ENCODE data around the gene PEX12. TPM values are rescaled to one million over a fixed set of nuclear protein-coding genes. Genes with fewer than 3 reads are reported as not detected.
"Not testable (repeated sequence)": the region's sequence is repeated elsewhere in the genome, so short reads cannot be mapped to it uniquely, and the experiment has no call there.

PEX12 gene
- total RNA-seq, 1 donor from 2014 or later, result 6.1 TPM

DNA sequence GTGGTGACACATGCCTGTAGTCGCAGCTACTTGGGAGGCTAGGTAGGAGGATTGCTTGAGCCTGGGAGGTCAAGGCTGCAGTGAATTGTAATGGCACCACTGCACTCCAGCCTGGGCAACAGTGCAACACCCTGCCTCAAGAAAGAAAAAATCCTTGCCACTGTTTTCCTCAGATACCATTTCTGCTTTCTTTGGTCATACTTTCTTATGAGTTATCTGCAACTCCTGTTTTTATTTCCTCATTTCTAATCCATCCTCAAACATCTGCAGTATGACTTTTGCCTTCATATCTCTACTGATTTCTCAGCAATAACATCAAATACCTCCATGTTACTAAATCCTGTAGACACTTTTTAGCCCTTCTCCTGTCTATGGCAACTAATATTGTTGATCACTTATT is 5.7 kb upstream of the PEX12 start:
- FAIRE-seq, result no peak
- no peak for DNase-seq (ENCODE audit: low spot score in 2 of 2)

DNA sequence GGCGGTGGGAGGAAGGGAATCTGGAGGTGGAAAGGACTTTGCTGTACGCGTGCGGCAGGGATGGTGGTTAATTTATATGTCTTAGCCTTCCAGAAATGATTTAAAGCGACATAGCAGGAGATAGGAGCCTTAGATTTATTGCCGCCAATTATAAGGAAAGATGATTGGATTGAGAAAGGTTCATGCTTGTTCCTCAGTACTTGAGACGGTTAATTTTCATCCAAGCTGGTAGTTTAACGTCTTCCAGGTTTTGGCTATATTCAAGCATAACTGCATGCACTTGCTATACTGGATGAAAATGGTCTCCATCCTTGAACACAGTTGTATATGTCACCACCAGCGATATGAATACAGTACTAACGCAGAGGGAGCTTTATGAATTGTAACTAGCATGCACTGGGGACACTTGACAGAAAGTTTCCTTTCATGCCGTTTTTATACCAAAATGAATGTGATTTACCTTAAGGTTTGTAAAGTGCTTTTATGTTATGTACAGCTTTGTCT is 610 bp upstream of the PEX12 start:
- FAIRE-seq, result no peak

DNA sequence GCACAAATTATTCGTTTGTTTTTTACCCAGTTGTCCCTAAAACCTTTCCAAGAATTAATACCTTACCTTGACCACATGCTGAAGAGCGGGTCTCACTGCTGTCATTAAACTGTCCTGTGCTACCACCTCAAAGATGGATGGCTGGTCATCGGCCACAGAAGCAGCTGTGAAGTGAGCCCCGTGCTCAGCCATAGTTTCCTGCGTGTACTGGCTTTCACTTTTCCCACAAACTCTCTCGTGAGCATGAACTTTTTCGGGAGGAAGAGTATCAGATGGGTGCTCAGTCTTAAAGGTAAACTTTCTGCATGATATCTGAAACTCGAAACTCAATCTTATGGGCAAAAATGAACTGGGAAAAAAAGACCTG is 558 bp downstream of the PEX12 start:
- DNase-seq (ENCODE audit: low spot score in 2 of 2), result no peak
- no peak for FAIRE-seq

More for the DNA sequence above, 610 bp upstream of the PEX12 start:
- no peak for DNase-seq (ENCODE audit: low spot score in 2 of 2)

DNA sequence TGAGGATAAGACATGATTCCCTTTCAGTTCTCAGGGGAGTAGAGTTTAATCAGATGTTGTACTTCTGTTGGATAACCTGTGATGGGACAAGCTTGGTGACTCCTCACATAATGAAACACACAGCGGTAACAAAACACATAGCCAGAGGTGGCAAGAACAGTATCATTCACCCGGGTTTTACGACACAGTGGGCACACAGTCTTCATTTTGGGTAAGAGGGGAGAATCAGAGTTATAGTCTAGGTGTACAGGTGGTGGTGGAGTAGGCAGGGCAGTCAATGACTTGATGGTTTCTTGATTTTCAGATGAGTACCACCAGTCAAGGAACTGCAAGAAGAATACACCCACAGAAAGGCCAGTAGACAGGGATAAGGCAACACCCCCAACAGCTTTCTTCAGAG is 2.6 kb downstream of the PEX12 start:
- DNase-seq (ENCODE audit: low spot score in 2 of 2), result no peak
- FAIRE-seq, result no peak

DNA sequence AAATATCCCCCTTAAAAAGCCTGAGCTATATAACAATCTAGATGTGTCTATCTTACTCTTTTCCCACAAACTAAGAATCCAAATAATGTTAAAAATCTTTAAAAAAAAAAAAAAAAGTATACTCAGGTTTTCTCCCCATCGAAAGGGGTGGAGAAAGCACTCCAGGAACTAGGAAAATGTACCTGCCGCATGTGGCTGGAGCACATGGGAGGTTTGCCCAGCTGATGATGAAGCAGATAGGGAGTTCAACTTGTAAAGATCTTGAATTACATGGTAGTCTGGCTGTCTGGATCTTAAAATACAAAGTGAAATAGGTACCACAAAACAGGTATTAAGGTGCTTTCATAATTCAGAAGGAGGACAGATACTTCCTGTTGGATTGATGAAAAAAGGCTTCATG is 9.0 kb downstream of the PEX12 start:
- DNase-seq (ENCODE audit: low spot score in 2 of 2), result no peak
- no peak for FAIRE-seq

DNA sequence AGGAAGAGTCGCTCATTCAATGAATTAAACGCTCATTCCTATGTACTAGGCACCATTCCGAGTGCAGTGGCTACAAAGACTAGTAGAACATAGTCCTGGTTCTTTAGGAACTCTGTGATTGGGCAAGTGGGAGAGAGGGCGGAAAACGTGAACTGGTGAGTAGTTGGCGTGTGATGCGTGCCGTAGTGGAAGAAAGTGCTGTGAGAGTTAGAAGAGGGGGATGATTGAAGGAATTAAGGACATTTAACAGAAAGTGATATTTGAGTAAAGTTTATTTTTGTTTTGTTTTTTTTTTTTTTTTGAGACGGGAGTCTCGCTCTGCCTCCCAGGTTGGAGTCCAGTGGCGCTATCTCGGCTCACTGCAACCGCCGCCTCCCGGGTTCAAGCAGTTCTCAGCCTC is 9.8 kb downstream of the PEX12 start:
- FAIRE-seq, result no peak
- DNase-seq (ENCODE audit: low spot score in 2 of 2), result no peak

DNA sequence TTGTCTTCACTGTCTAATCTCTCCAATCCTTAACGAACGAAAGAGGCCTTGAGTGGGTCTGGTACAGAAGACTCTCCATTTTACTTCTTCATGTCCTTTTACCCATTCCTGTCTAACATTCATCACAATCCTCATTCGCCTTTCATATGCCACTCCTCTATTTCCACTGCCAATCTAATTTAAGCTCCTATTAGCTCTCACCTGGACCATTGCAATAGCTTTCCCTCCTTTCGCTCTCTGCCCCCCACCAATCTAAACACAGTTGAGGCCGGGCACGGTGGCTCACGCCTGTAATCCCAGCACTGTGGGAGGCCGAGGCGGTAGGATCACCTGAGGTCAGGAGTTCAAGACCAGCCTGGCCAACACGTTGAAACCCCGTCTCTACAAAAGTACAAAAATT is 11.4 kb downstream of the PEX12 start:
- no peak for DNase-seq (ENCODE audit: low spot score in 2 of 2)
- no peak for FAIRE-seq

DNA sequence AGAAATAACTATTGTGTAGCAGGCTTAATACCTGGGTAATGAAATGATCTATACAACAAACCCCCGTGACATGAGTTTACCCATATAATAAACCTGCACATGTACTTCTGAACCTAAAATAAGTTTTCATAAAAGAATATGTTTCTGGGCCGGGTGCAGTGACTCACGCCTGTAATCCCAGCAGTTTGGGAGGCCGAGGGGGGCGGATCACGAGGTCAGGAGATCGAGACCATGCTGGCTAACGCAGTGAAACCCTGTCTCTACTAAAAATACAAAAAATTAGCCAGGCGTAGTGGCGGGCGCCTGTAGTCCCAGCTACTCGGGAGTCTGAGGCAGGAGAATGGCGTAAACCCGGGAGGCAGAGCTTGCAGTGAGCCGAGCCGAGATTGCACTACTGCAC is 15.2 kb downstream of the PEX12 start:
- DNase-seq (ENCODE audit: low spot score in 2 of 2); FAIRE-seq: not testable (repeated sequence)

DNA sequence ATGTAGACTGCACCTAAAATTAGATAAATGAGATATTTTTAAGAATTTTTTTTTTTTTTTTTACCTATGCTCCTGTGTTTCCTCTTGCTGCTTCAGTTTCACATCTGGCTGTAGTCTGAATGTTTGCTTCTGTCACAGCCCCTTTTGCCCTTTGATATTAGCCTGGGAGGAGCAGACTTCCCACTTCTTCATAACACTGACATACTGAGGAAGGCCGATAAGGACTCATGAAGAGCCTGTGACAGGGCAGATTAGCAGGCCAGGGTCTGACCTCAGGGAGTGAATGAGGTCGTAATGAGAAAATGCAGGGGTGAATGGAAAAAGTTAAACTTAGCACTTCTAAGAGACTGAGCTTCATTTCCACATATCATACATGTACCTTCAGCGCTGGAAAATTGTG is 17.7 kb downstream of the PEX12 start, which contains the start of gene SLFN14:
Gene SLFN14 (minus strand): TSS at position 117 of the 400 bp plus-strand sequence. CDS start 2,757 bp downstream, outside the sequence.
- DNase-seq (ENCODE audit: low spot score in 2 of 2) (no peak), FAIRE-seq (no peak)

DNA sequence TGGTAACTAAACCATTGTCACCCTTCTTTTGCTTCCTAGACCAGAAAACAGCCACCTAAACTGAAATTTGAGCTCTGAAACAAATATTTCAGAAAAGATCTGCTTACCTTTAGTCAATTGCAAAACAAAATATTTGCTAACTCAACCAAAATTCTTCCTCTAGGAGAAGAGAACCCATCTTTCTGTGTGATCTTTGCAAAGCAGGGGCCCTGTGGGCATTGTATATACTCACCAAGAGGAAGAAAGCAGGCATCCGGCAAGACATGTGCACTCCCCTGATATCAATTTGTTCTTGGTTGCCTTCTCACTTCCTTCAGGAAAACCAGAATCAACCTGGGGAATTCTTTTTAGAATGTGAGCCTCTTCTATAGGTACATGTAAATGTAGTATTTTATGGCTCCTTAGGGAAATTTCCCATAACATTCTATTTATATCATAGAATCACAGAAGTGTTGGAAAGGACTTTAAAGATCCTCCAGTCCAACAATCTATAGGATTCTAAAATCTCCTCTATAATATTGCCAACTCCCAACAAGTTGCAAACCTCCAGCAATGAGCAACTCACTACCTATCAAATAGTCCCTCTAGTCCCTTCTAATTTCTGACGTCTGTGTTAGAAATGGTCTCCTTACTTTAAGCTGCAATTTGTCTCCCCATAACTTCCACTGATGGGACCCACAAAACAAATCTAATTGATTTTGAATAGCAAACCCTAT is 18.7 kb downstream of the PEX12 start:
- DNase-seq (ENCODE audit: low spot score in 2 of 2) (no peak), FAIRE-seq (no peak)

DNA sequence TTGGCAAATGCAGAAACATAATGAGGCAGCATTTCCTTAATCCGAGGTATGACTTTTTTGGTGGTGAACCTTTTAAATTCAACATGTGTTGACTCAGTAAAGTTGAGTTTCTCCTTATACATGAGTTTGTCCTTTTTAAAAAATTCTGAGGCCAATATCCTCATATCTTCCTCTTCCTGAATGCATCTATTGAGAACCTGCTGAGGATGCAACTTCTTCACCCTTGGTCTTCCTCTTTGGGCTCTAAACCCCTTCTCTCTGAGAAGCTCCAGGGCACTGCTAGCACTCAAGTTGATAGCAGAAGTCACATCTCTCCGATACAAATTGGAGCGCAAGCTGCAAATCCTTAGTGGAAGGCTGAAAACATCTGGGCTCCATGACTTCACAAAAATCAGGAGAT is 21.0 kb downstream of the PEX12 start:
- no peak for DNase-seq (ENCODE audit: low spot score in 2 of 2)
- no peak for FAIRE-seq

DNA sequence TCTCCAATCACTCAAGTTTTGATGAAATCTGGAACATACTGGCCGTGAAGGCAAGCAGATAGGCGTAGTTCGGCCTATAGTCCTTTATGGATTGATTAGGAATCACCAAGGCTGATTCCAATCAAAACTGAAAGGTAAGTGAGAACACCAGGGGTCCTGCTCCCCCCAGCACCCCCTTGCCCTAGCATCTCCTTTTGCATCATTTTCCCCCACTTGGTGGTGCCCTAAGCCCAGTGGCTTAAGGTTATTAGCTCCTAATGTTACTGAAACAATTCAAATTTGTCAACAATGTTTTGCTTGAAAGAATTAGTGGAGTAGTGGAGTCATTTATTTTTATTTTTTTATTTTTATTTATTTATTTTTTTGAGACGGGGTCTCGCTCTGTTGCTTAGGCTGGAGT is 22.7 kb downstream of the PEX12 start:
- FAIRE-seq, result no peak
- DNase-seq (ENCODE audit: low spot score in 2 of 2), result no peak

DNA sequence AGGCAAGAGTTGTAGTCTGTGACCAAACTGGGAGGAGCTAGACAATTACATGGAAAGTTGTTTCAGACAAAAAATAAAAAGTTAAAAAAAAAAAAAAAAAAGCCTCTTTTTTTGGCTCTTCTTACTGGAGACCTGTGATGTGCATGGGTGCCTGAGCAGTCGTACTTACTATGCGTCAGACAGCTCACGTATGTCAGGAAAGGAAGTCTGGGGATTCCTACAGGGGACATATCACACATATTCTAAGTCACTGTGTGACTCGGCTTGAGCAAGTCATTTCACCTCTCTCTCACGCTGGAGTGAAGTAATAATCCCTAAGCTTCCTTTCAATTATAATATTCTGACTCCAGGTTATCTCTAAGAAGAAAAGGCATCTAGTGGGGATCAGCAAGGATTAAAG is 23.7 kb downstream of the PEX12 start:
- no peak for DNase-seq (ENCODE audit: low spot score in 2 of 2)
- no peak for FAIRE-seq

DNA sequence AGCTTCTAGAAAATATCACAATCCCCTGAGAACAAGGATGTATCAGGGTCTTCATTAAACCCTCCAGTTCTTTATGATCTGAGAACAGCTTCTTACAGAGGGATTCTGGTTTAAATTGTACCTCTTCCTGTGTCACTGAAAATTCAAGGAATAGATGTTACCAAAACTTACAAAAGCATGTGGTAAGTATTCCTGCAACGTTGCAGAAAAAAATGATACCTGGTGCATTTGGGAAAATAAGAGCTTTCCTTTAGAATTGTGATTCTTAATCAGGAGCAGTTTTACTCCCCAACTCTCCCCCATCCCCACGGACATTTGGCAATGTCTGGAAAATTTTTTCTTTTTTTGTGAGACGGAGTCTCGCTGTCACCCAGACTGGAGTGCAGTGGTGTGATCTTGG is 25.1 kb downstream of the PEX12 start:
- no peak for DNase-seq (ENCODE audit: low spot score in 2 of 2)
- no peak for FAIRE-seq

DNA sequence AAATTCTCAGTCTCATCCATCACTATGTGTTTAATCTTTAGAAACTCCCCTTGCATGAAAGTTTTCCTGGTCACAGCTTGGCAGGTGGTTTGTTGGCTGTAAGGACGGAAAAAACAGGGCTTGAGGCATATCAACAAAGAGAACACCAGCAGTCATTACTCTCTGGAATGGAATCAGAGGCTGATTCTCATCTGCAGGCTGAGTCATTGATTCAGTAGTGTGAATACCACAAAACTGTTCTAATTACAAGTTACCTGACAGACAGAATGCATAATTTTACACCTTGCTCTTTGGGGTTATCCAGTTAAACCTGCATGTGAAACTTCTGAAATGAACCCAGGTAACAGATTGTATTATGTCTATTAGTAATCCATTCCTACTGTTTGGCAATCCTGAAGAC is 29.4 kb downstream of the PEX12 start:
- DNase-seq (ENCODE audit: low spot score in 2 of 2), result no peak
- no peak for FAIRE-seq

DNA sequence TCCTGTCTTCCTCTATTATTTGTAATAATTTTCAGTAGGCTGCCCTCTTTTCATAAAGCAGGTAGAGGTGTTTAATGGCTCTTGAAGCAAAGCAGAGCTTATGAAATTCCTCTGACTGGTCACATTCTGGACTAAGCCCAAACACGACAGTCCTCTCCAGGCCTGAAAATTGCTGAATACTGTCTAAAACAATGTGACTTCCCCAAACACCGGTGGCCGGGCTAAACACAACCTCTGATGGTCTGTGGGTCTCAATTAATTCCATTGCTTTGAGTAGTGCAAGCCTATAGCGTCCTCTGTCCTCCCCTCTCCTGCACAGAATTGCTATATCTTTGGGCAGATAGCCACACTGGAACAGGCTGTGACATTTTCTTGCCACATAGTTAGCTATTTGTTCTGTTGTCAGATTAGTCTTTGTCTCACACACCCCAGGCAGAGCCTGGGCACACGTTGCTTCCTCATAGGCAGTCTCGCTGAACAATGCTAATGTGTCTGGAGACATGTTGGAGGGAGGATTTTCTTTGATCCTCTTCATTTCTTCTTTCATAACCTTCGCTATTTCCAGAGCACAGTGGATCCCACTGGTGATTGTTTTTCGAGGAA is 30.1 kb downstream of the PEX12 start:
- DNase-seq (ENCODE audit: low spot score in 2 of 2), result no peak
- no peak for FAIRE-seq

DNA sequence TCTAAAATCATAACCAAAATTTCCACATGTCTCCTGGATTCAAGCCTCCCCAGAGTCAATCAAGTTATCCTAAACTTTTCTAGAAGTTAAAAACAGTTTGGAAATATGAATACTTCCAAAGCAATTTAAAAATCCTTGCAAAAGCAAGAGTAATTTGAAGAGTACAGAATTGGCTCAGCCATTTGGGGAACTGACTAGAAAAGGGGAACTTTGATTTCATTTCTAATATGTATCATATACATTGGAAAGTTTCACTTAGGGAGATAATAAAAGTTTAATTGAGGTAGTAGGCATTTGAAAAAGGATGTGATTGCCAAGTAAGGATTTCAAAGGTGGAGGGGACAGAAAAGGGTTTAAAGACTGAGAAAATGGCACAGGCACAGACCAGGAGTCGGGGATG is 31.9 kb downstream of the PEX12 start:
- FAIRE-seq, result no peak
- no peak for DNase-seq (ENCODE audit: low spot score in 2 of 2)

DNA sequence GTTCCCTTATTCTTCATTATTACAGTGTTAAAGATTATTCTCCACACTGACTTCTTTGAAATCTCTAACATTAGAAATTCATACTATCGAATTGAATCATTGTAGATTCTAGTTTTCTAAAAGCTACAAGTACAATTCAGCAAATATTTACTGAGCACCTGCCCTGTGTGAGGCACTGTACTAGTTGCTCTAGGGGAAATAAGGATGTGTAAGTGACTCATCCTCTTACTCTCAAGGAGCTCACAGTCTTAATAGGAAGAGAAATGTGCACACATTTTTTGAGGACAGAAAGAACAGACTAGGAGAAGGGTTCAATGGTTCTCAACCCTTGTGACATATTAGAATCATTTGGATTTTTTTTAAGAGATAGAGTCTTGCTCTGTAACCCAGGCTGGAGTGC is 33.2 kb downstream of the PEX12 start:
- FAIRE-seq (no peak), DNase-seq (ENCODE audit: low spot score in 2 of 2) (no peak)

DNA sequence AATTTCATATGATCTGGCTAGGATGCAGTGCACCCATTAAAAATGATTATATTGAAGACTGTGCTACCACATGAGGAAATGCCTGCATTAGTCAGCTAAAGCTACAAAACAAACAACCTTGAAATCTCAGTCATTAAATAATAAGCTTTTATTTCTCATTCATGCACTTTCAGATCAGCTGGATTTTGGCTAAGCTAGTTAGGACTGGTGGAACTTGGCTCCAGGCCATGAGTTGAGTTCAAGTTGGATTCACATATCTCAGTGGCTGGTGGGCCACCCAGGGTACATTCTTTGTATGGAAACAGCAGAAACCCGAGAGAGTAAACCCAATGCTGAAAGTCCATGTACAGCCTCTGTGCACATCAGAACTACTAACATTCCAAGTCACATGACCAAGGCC is 34.5 kb downstream of the PEX12 start:
- FAIRE-seq (no peak), DNase-seq (ENCODE audit: low spot score in 2 of 2) (no peak)

DNA sequence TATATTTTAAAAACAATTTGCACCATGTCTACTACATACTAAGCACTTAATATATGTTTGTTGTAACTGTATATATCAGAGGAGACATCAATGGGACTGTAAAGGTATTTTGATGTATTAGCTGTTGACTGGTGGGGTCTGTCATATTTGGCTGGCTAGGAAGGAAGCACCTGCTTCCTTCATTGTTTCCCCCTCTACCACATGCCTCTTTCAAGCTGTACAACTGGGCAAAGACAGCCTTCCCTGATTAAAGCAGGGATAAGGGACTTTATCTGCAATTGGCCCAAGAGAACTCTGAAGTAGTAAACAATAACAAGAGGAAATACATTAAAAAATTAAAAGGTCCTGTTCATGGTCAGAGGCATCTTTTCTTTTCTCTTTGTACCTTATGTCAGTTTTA is 35.4 kb downstream of the PEX12 start:
- FAIRE-seq, result no peak
- no peak for DNase-seq (ENCODE audit: low spot score in 2 of 2)

DNA sequence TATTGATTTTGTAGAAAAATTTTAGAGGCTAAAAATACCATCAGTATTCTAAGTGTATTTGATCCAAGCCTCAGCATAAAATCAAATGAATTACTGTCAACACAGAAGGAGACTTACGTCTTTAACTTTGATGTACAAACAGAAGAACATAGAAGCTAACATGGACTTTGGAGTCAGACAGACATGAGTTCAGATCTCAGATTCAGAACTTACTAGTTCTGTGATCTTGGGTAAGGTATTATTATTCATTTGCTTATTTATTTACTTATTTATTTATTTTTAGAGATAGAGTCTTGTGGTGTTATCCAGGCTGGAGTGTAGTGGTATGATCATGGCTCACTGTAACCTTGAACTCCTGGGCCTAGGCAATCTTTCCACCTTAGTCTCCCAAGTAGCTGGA is 36.9 kb downstream of the PEX12 start:
- FAIRE-seq (no peak), DNase-seq (ENCODE audit: low spot score in 2 of 2) (no peak)

Measured in frontal cortex (tissue), 4 donors.